Heart left ventricle (tissue), 13 donors: ENCODE measurements around the gene HBE1.
"Not testable (repeated sequence)": the region's sequence is repeated elsewhere in the genome, so short reads cannot be mapped to it uniquely, and the experiment has no call there.

Source experiments
- CTCF ChIP-seq, 12 donors: fragments of 200-600 bp; sonication (generic) in 4 of 12; IDR thresholded peaks; one replicate each; pipeline versions ENCODE4 v1.5.0 to v1.8.0; 2018 to 2022; ENCODE audit warnings: antibody characterized with exemption in 12 of 12, mild to moderate bottlenecking in 5 of 12
- POLR2A ChIP-seq, 2 donors: fragments of 450-650 bp; IDR thresholded peaks; one replicate each; pipeline ENCODE4 v1.6.1; 2017; ENCODE audit warnings: antibody characterized with exemption in 2 of 2, mild to moderate bottlenecking in 2 of 2, moderate library complexity in 2 of 2
- donor health status: ischemic (EF 13 %, LVEDD 7.1; RV severe dilation, severe dysfunction).
- donor health status: DM: no; HTN: yes; CAD: no.
- donor health status: DM: no; HTN: no; CAD: no.
- donor health status: ischemic (EF 25% LVEDD 6.9; RV normal size, moderate dysfunction).
- donor health status: ischemic (EF 25% LVEDD 5.7; RV mildly dilated, moderate dysfunction).
- donor health status: ischemic (EF 35%, LVEDD 5.7; RV mildly dilated, moderate dysfunction).
- donor health status: nonischemic (EF 11% LVEDD 7.7; RV severe dilation, severe dysfunction).
- donor health status: DM: yes; HTN: yes; CAD: no.
- donor health status: PGD.
- donor health status: ischemic (EF 29% LVEDD 5.4; RV normal size, mild dysfunction).
- donor health status: nonischemic (EF 23%, LVEDD 6.1; RV moderate dilation, normal function).

DNA sequence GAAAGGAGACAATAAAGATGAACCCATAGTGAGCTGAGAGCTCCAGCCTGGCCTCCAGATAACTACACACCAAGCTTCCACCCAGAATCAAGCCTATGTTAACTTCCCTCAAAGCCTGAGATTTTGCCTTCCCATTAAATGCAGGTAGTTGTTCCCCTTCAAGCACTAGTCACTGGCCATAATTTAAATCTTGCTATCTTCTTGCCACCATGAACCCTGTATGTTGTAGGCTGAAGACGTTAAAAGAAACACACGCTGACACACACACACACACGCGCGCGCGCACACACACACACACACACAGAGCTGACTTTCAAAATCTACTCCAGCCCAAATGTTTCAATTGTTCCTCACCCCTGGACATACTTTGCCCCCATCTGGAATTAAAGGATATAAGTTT lies 21.2 kb downstream of the HBE1 start:
- TF ChIP-seq POLR2A, CTCF (IDR thresholded peaks at IDR 0.05): not testable (repeated sequence)
